GM19324 (cell line): ENCODE data around the gene GLS.
"Not testable (repeated sequence)": the region's sequence is repeated elsewhere in the genome, so short reads cannot be mapped to it uniquely, and the experiment has no call there.

Source experiments
- ATAC-seq: cut with Tn5 transposase; IDR thresholded peaks from one replicate; pipeline ENCODE4 v1.9.1; 2021; ENCODE audit warnings: mild to moderate bottlenecking, moderate library complexity; ENCODE audit not compliant: unreplicated experiment, low FRiP score

The GLS gene

DNA sequence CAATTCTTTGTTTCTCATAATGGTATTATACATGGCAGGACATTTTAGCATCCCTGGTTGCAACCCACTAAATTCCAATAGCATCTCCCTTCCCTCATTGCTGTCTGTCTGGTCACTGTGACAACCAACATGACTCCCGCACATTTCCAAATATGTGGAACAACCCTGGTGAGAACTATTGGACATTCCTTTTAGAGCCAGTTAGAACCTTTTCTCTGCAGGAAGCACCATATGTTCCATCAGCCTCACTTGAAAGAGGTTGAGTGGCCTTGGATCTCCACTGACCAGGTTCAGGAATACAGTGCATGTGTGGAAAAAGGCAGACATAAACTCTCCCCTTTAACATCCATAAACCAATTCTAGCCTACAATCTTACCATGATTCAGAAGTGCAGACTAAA is 25.9 kb upstream of the GLS start:
- no peak for ATAC-seq

DNA sequence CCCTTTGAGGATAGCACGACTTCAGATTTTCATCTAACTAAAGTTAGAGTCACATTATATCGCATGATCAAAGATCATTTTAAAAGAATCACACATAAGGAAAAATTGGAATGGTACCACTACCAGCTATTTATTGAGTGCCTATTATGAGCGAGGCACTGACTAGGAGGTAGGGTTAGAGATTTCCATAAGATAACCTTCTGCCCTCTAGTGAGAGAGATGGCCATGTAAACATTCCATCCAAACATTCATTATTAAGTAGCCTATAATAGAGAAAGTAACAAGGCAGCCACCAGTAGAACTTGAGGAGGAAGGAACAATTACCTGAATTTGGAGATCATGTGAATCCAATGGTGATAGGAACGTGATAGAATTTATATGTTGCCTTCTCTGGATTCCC is 25.4 kb upstream of the GLS start:
- ATAC-seq, result no peak

DNA sequence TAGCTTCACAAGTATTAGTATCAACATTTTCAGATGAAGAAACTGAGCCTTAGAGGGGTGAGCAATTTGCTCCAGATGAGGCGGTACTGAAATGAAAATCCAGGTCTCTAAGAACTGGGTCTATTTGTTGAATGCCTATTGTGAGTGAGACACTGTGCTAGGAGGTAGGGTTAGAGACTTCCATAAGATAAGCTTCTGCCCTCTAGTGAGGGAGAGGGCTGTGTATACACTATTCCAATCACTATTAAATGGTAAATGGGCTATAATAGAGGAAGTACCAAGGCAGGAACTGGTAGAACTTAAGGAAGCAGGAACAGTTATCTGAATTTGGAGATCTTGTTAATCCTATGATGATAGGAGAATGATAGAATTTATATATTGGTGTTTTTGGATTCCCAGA is 23.6 kb upstream of the GLS start:
- ATAC-seq, result no peak

DNA sequence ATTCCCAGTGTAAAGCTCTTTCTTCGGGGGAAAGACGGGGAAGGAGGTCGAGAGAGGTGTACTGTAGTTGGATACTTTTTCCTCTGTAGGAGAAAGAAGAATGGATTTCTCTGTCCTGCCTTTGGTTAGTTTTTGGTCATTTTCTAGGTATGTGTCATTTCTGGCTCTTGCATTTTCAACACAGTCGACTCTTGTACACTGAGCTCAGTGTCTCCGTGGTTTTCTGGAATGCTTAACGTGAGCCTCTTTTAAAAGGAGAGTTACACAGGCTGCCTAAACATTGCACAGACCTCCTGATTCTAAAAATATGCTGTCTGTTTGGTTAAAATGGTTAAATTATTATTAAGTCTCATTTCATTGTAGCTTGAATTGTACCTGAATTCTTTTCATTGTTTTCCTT is 21.8 kb upstream of the GLS start:
- no peak for ATAC-seq

DNA sequence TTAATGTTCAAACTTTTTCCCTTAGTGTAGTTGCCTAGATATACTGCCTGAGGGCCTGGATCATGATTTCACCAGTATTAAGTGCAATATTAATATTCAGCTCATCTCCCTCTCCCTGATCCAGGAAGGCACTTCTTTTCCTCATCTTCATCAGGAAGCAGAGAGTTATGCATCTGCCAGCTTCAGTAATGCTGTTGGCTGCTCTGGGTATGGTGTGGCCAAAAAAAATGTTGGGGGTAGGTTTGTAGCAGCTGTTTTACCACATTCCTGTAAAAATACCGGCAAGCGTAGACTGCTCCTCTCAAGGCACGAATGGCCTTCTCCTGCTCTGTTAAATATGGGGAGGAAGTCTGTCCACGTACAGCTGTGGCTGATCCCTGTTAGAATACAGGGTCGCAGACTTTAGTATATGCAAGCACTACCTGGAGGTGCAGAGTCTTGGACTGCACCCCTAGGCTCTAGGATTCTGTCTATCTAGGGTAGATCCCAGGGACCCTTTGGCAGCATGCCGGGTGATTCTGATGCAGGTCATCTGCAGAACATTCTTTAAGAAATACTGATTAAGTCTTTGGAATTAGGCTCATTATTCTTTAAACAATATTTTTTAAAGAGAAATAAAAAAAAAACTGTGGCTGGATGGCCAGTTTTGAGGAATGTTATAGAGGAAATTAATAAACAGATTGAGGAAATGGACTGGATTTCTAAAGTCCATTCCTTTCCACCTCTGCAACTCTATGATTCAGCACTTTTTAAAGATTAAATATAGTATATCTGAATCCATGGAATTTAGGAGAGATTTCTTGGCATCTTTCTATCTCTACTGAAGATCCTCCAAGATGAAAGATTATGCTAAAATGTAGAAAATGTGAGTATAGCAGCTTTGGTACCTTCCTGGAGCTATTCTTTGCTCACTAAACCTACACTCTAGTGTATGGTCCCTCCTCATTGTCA is 21.0 kb upstream of the GLS start:
- no peak for ATAC-seq

DNA sequence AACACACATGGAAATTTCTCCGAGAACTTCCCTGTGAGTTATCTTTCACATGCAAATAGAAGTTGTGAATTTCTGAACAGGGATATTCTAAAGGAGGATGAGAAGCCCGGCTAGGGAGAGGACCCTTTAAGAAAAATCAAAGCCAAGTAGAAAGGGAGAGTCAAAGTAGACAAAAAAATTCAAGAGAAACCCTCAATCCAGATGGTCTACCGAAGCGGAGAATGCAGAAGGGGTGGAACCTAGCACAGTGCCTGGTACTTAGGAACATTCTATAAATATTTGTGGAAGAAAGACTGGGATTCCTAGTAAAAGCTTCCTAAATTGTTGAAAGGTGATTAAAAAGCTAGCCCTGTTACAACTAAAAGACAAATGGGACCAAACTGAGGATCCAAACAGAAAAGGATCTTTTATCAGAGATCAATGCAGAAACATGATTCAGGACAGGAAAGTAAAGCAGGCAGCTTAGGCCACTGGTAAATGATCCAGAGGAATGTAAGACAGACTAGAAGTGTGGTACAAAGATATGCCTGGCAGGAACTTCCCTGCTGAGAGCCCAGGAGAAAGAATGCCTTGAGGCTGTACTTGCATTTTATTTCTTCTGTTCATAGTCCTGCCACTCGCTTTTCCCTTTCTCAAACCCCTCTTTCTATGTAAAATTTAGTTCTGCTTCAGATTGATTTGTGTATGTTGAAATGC is 19.5 kb upstream of the GLS start:
- no peak for ATAC-seq

DNA sequence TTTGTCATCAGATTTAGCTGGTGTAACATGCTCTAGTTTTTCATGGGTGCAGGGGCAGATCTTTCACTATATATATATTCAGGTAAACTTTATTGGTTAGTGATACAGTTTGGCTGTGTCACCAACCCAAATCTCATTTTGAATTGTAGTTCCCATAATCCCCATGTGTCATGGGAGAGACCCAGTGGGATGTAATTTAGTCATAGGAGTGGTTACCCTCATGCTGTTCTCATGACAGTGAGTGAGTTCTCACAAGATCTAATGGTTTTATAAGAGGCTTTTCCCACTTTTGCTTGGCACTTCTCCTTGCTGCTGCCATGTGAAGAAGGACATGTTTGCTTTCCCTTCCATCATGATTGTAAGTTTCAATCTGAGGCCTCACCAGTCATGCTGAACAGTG is 18.5 kb upstream of the GLS start:
- not testable (repeated sequence) for ATAC-seq

DNA sequence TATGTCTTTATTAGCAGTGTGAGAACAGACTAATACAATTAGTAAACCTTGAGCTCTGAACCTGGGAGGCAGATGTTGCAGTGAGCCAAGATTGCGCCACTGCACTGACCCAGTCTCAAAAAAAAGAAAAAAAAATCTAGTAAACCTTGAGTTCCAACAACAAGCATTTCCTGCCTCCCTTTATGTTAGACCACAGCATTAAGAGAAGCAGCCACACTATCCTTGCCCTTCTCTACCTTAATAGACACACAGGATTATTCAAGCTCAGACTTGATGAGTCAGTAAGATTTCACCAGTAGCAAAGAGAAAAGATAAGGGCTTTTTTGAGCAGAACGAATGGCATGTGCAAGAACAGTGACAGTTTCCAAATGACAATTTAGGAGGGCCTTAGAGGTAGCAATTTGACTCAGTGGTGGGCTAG is 18.0 kb upstream of the GLS start:
- no peak for ATAC-seq

DNA sequence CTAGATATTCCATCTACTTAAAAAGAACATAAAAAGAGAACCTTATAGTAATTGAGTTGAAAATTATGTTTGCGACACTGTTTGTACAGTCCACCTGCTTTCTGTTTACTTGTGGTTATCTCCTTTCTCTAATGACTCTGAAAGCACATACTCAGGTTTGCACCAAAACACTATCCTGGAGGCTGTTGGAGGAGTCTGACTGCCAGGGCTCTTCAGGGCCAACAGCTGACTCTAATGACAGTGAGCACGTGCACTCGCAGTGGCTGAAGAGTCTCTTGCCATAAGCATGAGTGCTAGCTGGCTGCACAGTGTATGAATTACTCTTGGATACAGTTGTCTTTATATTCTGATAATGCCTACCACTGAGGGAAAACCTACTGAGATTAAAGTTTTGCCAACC is 16.7 kb upstream of the GLS start:
- ATAC-seq, result no peak

DNA sequence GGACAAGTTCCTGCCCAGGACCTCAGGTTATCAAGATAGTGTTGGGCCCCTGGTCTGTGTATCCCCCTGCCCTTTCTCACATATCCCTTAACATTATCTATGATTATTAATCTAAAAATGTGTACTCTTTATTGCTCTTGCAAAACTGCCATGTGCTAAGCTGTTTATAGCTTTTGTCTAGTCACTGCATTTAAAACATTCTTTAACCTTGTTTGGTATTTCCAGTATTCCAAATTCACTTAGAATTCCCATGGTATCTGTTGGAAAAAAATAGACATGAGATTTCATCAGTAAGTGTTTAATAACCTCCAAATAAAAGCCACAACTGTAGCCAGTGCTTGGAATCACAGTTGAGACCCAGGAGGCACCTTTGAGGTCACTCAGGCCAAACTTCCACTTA is 16.2 kb upstream of the GLS start:
- ATAC-seq, result no peak

DNA sequence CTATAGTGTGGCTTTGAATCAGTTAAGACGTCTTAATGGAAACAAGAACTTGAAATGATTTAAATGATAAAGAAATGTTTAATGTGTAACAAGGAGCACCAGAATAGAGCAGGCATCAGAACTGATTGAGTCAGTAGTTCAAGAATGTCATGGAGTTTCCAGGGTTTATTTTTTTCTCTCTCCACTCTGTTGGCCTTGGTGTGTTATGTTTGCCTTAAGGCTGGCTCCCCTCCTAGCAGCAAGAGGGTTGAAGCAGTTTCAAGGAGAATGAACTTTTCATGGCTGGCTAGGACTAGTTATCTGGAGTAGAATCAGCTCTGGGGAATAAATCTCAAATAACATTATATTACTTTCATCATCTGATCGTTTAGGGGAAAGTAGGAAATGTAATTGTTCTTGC is 13.4 kb upstream of the GLS start:
- no peak for ATAC-seq

DNA sequence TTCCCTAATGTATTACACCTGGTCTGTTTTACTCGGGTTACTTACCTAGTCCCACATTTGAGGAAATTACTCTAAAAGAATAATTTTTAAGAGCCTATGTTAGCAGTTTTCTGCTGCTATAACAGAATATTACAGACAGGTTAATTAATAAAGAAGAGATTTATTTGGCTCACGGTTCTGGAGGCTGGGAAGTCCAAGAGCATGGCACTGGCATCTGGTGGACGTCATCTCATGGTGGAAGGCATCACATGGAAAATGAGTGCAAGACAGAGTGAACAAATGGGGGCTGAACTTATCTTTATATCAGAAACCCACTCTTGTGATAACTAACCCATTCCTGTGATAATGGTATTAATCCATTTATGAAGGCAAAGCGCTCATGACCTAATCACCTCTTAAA is 12.8 kb upstream of the GLS start:
- ATAC-seq, result no peak

DNA sequence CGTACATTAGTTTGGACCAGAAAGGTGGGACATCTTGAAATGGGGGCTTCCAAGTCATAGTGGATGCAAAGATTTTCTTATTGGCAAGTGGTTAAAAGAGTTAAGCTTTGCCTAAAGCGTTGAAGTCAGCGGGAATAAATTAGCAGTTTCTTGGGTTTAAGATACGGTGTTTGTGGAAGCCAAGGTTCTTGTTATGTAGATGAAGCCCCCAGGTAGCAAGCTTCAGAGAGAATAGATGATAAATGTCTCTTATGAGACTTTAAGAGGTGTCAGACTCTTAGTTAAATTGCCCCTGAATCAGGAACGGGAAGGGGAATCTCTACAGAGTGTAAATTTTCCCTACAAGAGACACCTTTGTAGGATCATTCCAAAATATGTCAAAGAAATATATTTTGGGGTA is 10.9 kb upstream of the GLS start:
- ATAC-seq, result no peak

DNA sequence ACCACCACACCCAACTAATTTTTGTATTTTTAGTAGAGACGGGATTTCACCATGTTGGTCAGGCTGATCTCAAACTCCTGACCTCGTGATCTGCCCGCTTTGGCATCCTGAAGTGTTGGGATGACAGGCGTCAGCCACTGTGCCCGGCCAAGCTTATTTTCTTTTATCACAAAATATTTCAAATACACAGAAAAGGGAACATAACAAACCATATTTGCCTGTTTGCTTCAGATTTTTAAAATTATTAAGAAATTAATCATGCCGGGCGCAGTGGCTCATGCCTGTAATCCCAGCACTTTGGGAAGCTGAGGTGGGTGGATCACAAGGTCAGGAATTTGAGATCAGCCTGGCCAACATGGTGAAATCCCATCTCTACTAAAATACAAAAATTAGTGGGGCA is 7.2 kb upstream of the GLS start:
- not testable (repeated sequence) for ATAC-seq

DNA sequence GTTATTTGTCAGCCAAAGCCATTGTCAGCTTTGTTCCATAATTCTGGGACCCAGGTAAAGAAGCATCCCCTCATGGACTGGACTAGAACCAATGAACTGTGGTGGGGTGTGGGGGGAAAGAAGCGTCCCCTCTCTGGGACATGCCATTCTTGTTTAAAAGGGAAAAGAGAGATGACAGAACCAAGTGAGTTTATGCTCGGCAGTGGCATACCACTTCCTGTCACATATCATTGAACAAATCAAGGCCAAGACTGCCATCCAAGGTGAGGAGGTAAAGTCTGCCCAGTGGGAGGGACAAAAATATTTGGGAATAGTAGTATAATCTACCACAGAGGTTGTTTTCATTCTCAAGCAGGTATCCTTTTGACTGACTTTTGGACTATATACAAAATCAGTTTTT is 4.7 kb upstream of the GLS start:
- no peak for ATAC-seq

DNA sequence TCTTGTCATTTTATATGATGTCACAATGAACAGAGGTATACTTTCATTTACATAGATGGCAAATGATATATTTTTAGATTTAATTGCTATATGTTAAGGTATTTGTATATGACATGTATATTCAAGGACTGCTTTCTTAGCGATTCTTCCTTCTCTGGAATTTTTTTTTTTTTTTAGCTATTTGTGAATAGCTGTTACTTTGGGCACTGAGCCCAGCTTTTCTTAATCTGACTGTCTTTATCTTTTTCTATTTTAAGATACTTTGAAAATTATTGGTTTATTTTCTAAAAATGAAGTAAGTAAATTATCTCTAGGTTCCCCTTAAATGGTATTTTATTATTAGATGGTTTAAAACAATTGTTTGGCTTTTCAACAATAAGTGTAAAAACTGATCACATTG is 4.0 kb upstream of the GLS start:
- no peak for ATAC-seq

DNA sequence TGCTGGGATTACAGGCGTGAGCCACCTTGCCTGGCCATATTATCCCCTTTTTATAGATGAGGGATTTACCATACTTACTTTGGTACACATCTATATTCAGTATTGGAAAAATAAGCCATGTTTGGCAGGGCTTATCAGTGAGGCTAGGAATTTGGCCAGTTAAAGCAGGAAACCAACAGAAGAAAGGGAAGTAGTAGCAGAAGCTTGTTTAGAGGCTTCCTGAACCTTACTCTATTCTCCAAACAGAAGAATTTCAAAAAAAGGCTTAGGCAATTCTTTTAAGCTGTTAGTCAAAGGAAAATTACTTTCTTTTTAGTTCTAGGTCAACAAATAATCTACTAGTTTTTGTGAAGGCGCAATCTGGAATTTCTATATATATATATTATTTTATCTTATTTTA is 3.2 kb upstream of the GLS start:
- ATAC-seq, result no peak

DNA sequence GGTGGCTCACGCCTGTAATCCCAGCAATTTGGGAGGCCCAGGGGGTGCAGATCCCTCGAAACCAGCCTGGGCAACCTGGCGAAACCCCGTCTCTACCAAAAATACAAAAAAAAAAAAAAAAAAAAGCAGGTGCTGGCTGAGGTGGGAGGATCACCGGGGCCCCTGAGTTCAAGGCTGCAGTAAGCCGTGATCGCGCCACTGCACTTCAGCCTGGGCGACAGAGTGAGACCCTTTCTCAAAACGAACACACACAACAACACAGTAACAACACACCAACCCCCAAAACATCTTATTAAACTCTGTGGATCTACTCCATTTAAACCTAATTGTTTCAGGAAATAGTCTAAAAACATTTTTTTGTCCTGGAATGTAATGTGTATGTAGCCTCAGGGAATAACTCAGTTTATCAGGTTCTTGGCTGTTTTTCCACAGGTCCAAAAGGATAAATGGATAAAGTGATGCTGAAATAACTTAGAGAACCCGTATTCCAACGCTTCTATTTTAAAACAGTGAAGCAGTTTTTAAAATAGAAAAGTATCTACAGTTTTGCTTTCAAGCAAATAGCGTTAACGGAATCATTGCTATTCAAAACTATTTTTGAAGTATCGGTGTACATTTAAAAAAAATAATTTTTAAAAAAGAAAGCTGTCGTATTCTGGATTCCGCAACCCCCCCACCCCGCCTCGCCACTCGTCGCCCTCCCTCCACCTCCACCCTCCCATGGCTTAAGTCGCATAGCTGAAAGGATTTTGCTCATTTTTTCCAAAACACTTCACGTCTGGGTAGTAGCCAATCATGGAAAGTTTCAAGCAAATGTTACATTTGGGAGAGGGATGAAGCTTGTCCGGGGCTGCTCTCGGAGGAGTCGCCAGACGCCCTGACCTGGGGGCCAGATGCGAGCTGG is 895 bp upstream of the GLS start:
- peak; percentile 0 for ATAC-seq

DNA sequence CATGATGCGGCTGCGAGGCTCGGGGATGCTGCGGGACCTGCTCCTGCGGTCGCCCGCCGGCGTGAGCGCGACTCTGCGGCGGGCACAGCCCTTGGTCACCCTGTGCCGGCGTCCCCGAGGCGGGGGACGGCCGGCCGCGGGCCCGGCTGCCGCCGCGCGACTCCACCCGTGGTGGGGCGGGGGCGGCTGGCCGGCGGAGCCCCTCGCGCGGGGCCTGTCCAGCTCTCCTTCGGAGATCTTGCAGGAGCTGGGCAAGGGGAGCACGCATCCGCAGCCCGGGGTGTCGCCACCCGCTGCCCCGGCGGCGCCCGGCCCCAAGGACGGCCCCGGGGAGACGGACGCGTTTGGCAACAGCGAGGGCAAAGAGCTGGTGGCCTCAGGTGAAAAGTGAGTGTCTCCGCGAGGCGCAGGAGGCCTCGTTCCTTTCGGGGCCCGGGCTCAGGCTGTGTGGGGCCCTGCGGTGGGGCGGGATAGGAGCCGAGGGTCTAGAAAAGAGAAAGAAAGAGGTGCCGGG is 520 bp downstream of the GLS start:
- peak; percentile 11 for ATAC-seq

DNA sequence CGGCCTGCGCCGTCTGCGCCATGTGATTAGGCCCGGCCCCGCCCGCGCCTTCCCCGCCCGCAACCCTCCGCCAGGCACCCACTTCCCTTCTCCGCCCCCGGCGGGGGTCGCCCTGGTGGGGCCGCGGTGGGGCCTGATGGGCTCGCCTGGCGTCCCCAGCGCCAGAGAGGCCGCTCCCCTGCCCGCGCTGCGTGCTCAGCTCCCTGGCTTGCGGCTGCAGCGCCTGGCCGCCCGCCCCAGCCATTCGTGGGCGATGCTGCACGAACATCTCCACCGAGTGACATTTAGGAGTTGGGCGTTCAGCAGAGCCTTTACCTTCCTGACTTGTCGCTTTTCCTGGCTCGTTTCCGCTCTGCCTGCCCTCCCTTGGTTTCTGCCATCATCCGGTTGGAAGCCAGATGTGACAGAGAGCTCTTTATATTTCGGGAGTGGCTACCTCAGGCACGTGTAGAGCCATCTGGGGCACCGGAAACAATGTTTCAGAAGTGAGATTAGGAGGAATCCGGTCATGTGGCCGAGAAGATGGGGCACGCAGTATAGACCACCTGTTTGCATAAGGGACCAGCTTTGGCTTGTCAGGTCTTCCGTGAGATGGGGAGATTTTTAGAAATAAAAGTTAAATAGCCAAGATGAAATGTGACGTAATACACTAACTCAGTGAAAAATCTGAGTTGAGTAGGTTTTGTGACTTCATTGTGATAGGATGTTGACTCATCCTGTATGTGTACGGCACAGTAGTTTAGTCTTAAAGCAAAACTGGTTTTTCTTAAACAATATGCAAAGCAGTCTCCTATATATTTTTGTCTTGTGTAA is 1.2 kb downstream of the GLS start:
- ATAC-seq, result peak; percentile 55
